Breast epithelium (tissue), 4 donors: Measurements from ENCODE around the gene KCNN3. TPM values are rescaled to one million over a fixed set of nuclear protein-coding genes. Genes with fewer than 3 reads are reported as not detected.

Source experiments
- DNase-seq, 2 donors: peaks; one replicate each; pipeline ENCODE4 v3.0.0-alpha.2; 2019; ENCODE audit warnings: low spot score in 2 of 2
- H3K27ac ChIP-seq, 2 donors: fragments of 200-600 bp; sonication (generic) in 1 of 2; one replicate each; pipeline ENCODE4 v1.5.1; 2016 to 2019; ENCODE audit warnings: mild to moderate bottlenecking in 1 of 2
- H3K27me3 ChIP-seq, 2 donors: fragments of 200-600 bp; sonication (generic) in 1 of 2; one replicate each; pipeline versions ENCODE4 v1.5.1 to v1.6.0; 2017 to 2019; ENCODE audit warnings: control low read depth in 1 of 2, mild to moderate bottlenecking in 1 of 2
- H3K36me3 ChIP-seq: fragments of 200-600 bp; one replicate; pipeline ENCODE4 v1.5.1; 2019
- H3K4me1 ChIP-seq, 2 donors: fragments of 200-600 bp; sonication (generic); one replicate each; pipeline ENCODE4 v1.5.1; 2016 to 2019; ENCODE audit warnings: control low read depth in 1 of 2
- H3K4me3 ChIP-seq, 3 donors: fragments of 200-600 bp; sonication (generic); 1 replicate in 2 of 3; 2 replicates in 1 of 3; pipeline ENCODE4 v1.5.1; 2016 to 2019; ENCODE audit warnings: mild to moderate bottlenecking in 3 of 3, moderate library complexity in 2 of 3
- H3K9me3 ChIP-seq, 2 donors: fragments of 200-600 bp; sonication (generic) in 1 of 2; one replicate each; pipeline ENCODE4 v1.5.1; 2016 to 2019; ENCODE audit warnings: control low read depth in 1 of 2
- CTCF ChIP-seq, 3 donors: fragments of 450-650 bp; IDR thresholded peaks; one replicate each; pipeline ENCODE4 v1.5.1; 2016 to 2017; ENCODE audit warnings: antibody characterized with exemption in 3 of 3, mild to moderate bottlenecking in 3 of 3, moderate library complexity in 3 of 3
- POLR2A ChIP-seq: fragments of 450-650 bp; IDR thresholded peaks from one replicate; pipeline ENCODE4 v1.6.1; 2016; ENCODE audit warnings: antibody characterized with exemption, mild to moderate bottlenecking, moderate library complexity
- POLR2AphosphoS5 ChIP-seq, 3 donors: sonication (generic); formaldehyde crosslinking; IDR thresholded peaks; one replicate each; pipeline ENCODE4 v1.6.1; 2017; ENCODE audit warnings: antibody characterized with exemption in 3 of 3
- intact Hi-C: fragments of 100-400 bp; cut with DNase I; formaldehyde crosslinking; loops from one replicate; pipeline ENCODE4 v1.15.1; 2023; ENCODE audit warnings: low total_unique reads
- total RNA-seq, 3 donors: library from RNA; depleted of rRNA; stranded (reverse); fragments of >200 nt; gene quantifications; one replicate each; pipeline ENCODE4 v1.1.0, GENCODE V29; 2016

KCNN3 gene
- total RNA-seq, 3 donors from 2014 or later: 0.96 to 1.6 (median 1.0) TPM

GRCh38 chr1:154725865-154726264 is 144.2 kb downstream of the KCNN3 start:
- H3K27ac ChIP-seq: no peak overlapping the region
- no peak for TF ChIP-seq CTCF (IDR thresholded peaks at IDR 0.05)
- TF ChIP-seq POLR2A: no peak
- TF ChIP-seq POLR2AphosphoS5 (IDR thresholded peaks at IDR 0.05): no peak
- intact Hi-C loops: loop anchor here (5.0 kb wide), 1 partner anchor 686 kb away; no protein-coding TSS in a partner anchor
- no peak for DNase-seq
- H3K4me3 ChIP-seq: no peak overlapping the region
- peaks cover 0 to 3% of the 10 kb centered on the region in 2 donors for H3K4me1 ChIP-seq
- no peaks in the 10 kb centered on the region for H3K9me3 ChIP-seq
- no peaks in the 10 kb centered on the region for H3K27me3 ChIP-seq
- H3K36me3 ChIP-seq: no peaks in the 10 kb centered on the region

- intact Hi-C loops: no loop called here
- DNase-seq: no peak
- no peaks in the 10 kb centered on the region for H3K9me3 ChIP-seq
- no peak overlapping the region for H3K4me3 ChIP-seq
- H3K36me3 ChIP-seq: no peaks in the 10 kb centered on the region
- TF ChIP-seq POLR2AphosphoS5 (IDR thresholded peaks at IDR 0.05) (no peak), CTCF (IDR thresholded peaks at IDR 0.05) (no peak), POLR2A (no peak)
- H3K27ac ChIP-seq: peak overlapping the region in 1 of 2 donors; percentile 25
- no peaks in the 10 kb centered on the region for H3K27me3 ChIP-seq
- no peaks in the 10 kb centered on the region for H3K4me1 ChIP-seq
Measured at GRCh38 chr1:154720328-154721297, 149.5 kb downstream of the KCNN3 start.

DNA sequence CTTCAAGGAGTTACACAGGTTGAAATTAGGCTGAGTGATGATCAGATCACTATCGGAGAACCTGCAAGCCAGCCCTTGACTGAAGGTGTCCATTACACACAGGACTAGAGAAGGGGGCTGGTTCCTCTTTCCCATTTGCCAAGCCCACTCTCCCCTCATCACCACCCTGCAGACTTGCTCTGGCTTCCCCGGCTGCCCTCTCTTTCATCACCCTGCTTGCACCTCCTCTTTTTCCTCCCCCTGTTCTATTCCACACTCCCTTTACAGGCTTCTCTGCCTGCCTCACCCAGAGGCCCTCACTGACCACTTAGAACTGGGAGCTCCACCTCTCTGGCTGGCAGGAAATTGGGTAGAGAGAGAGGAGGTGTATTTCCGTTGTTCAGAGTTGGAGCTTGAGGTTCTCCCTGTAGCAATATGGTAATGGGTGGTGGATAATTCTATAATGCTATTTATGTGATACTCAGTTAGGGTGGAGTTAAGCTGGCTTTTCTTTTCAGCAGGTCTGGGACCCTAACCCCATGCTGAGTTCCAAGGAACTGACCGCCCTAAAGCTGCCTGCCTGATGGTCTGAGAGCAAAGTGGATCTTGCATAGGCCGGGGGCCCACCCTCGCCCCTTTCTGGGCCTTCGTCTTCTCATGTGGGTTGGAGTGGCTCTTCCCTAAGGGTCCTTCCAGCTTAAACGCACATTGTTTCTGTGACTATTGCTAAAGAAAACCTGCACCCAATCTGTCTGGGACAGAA is 150.3 kb downstream of the KCNN3 start:
- no peaks in the 10 kb centered on the region for H3K4me1 ChIP-seq
- TF ChIP-seq POLR2A: no peak
- no peak for TF ChIP-seq CTCF (IDR thresholded peaks at IDR 0.05)
- TF ChIP-seq POLR2AphosphoS5 (IDR thresholded peaks at IDR 0.05): no peak
- H3K27ac ChIP-seq: no peak overlapping the region
- no peak for DNase-seq
- no peaks in the 10 kb centered on the region for H3K36me3 ChIP-seq
- H3K27me3 ChIP-seq: no peaks in the 10 kb centered on the region
- no peaks in the 10 kb centered on the region for H3K9me3 ChIP-seq
- intact Hi-C loops: no loop called here
- H3K4me3 ChIP-seq: no peak overlapping the region

GRCh38 chr1:154718566-154718965 is 151.5 kb downstream of the KCNN3 start:
- H3K27ac ChIP-seq: no peak overlapping the region
- no peak for DNase-seq
- H3K36me3 ChIP-seq: no peaks in the 10 kb centered on the region
- no peak overlapping the region for H3K4me3 ChIP-seq
- no peaks in the 10 kb centered on the region for H3K9me3 ChIP-seq
- no peak for TF ChIP-seq CTCF (IDR thresholded peaks at IDR 0.05)
- no peak for TF ChIP-seq POLR2A
- TF ChIP-seq POLR2AphosphoS5 (IDR thresholded peaks at IDR 0.05): no peak
- intact Hi-C loops: loop anchor here (1.0 kb wide), 1 partner anchor 21 kb away; no protein-coding TSS in a partner anchor
- no peaks in the 10 kb centered on the region for H3K27me3 ChIP-seq
- no peaks in the 10 kb centered on the region for H3K4me1 ChIP-seq
